ENCODE results near the gene THOC7. TPM values are rescaled to one million over a fixed set of nuclear protein-coding genes. Genes with fewer than 3 reads are reported as not detected.

THOC7 gene
- total RNA-seq, 3 donors from 2014 or later (not counting 1 experiment from before 2014, with no cell fraction given) = 30.3 to 35.8 (median 32.5) TPM

- no peak overlapping the region for H3K4me3 ChIP-seq (ENCODE audit: low read length)
- H3K27me3 Mint-ChIP-seq (ENCODE audit: low read depth in 2 of 2) = no peaks in the 10 kb centered on the region
- WGBS (ENCODE audit: insufficient coverage) = 100% methylated on average over 1 of the region's 2 CpGs
- no peak for DNase-seq
- no peak overlapping the region for H3K27ac Mint-ChIP-seq
- H3K36me3 ChIP-seq (ENCODE audit: control insufficient read depth, insufficient read depth, low read length) = no peaks in the 10 kb centered on the region
- no peaks in the 10 kb centered on the region for H3K9me3 ChIP-seq (ENCODE audit: control insufficient read depth, insufficient read depth, low read length)
- H3K4me1 Mint-ChIP-seq = peaks cover 37 to 52% of the 10 kb centered on the region in 2 donors
- no peak for ATAC-seq
- H3K4me3 Mint-ChIP-seq = no peak overlapping the region
- TF ChIP-seq CTCF (IDR thresholded peaks at IDR 0.05) = no peak
- no peaks in the 10 kb centered on the region for H3K36me3 Mint-ChIP-seq
- H3K27ac ChIP-seq (ENCODE audit: low read length) = no peak overlapping the region
- no peaks in the 10 kb centered on the region for H3K9me3 Mint-ChIP-seq
- intact Hi-C loops (cut with micrococcal nuclease) = no loop called here
- peaks cover 8% of the 10 kb centered on the region for H3K4me1 ChIP-seq (ENCODE audit: control insufficient read depth, insufficient read depth, low read length)
- no peaks in the 10 kb centered on the region for H3K27me3 ChIP-seq (ENCODE audit: control insufficient read depth, insufficient read depth, low read length)
Measured at GRCh38 chr3:63872135-63872924, 8.7 kb upstream of the THOC7 start.

DNA sequence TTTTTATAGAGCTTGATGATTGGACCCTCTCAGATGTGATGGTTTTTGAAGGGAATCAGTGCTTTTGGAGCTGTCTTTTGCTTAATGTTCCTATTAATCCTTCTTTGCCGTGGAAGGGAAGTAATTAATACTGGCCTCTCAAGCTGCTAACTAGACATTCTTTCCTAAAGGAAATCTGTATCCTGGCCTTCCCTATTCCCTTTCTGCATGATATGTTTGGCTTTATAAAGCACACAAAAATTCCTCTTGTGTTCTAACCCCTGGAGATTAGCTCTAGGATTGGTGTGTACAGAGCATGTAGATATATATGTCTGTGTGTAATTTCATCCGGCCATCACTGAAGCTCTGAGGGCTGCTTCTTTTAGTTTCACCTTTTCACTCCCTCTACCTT is 7.0 kb upstream of the THOC7 start:
- Histone ChIP-seq H3K9me3 (ENCODE audit: control insufficient read depth, insufficient read depth, low read length) (no peaks in the 10 kb centered on the region), H3K36me3 (ENCODE audit: control insufficient read depth, insufficient read depth, low read length) (peaks cover 2% of the 10 kb centered on the region), H3K27me3 (ENCODE audit: control insufficient read depth, insufficient read depth, low read length) (no peaks in the 10 kb centered on the region), H3K4me1 (ENCODE audit: control insufficient read depth, insufficient read depth, low read length) (peaks cover 6% of the 10 kb centered on the region), H3K4me3 (ENCODE audit: low read length) (no peak overlapping the region), H3K27ac (ENCODE audit: low read length) (no peak overlapping the region)
- peaks cover 36 to 45% of the 10 kb centered on the region in 2 donors for H3K4me1 Mint-ChIP-seq
- intact Hi-C loops (cut with micrococcal nuclease) = no loop called here
- no peaks in the 10 kb centered on the region for H3K36me3 Mint-ChIP-seq
- ATAC-seq (no peak), DNase-seq (no peak)
- H3K4me3 Mint-ChIP-seq = no peak overlapping the region
- 60% methylated on average over 1 of the region's 2 CpGs for WGBS (ENCODE audit: insufficient coverage)
- H3K9me3 Mint-ChIP-seq = no peaks in the 10 kb centered on the region
- H3K27me3 Mint-ChIP-seq (ENCODE audit: low read depth in 2 of 2) = no peaks in the 10 kb centered on the region
- no peak for TF ChIP-seq CTCF (IDR thresholded peaks at IDR 0.05)
- H3K27ac Mint-ChIP-seq = no peak overlapping the region

DNA sequence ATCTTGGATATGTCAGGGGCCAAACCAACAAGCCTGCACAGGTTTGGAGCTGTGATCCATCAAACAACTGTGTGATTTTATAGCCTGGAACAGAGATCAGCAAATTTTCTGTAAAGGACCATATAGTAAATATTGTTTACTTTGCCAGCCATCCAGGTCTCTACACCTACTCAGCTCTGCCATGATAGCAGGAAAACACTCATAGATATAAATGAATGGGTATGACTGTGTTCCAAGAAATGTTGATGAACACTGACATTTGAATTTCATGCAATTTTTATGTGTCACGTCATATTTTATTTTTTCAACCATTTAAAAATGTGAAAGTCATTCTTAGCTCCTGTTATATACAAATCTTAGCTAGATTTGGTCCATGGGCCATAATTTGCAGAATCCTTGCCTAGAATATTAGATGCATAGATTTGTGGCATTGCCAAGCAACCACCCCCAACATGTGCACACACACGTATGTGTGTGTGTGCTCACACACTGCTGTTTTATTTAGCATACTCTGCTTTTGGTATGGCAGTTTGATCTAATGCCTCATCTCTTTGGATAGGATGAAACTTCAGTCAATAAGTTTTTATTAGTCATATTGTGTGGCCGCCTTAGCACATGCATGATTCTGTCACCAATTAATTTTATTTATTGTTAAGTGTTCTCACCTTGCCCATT is 6.5 kb upstream of the THOC7 start:
- no peaks in the 10 kb centered on the region for H3K27me3 ChIP-seq (ENCODE audit: control insufficient read depth, insufficient read depth, low read length)
- H3K27me3 Mint-ChIP-seq (ENCODE audit: low read depth in 2 of 2) = no peaks in the 10 kb centered on the region
- no peak overlapping the region for H3K4me3 Mint-ChIP-seq
- no peaks in the 10 kb centered on the region for H3K9me3 Mint-ChIP-seq
- intact Hi-C loops (cut with micrococcal nuclease) = no loop called here
- WGBS (ENCODE audit: insufficient coverage) = 92% methylated on average over 2 of the region's 3 CpGs
- no peak for TF ChIP-seq CTCF (IDR thresholded peaks at IDR 0.05)
- DNase-seq (no peak), ATAC-seq (no peak)
- H3K27ac ChIP-seq (ENCODE audit: low read length) = no peak overlapping the region
- H3K4me1 ChIP-seq (ENCODE audit: control insufficient read depth, insufficient read depth, low read length) = peaks cover 7% of the 10 kb centered on the region
- peaks cover 35 to 44% of the 10 kb centered on the region in 2 donors for H3K4me1 Mint-ChIP-seq
- H3K36me3 ChIP-seq (ENCODE audit: control insufficient read depth, insufficient read depth, low read length) = peaks cover 2% of the 10 kb centered on the region
- no peaks in the 10 kb centered on the region for H3K9me3 ChIP-seq (ENCODE audit: control insufficient read depth, insufficient read depth, low read length)
- H3K27ac Mint-ChIP-seq = no peak overlapping the region
- no peaks in the 10 kb centered on the region for H3K36me3 Mint-ChIP-seq
- no peak overlapping the region for H3K4me3 ChIP-seq (ENCODE audit: low read length)

All from natural killer cell (primary cell).